HCT116 (cell line): ENCODE measurements around the gene PXDN. TPM values are rescaled to one million over a fixed set of nuclear protein-coding genes. Genes with fewer than 3 reads are reported as not detected.

Source experiments
- ATAC-seq: fragments of 200-7000 bp; cut with Tn5 transposase; 2 replicates; pipeline ENCODE4 v1.9.1; 2020; ENCODE audit warnings: mild to moderate bottlenecking, moderate library complexity
- BruUV-seq: library from RNA; stranded (reverse); fragments of 400-500 nt; replicated peaks from 2 replicates; lab custom pipeline; 2021; lab: Mats Ljungman, UMichigan
- CTCF ChIA-PET: fragments of 300-600 bp; sonication (Branson Sonifier 250); formaldehyde crosslinking; loops from one replicate; lab custom pipeline; 2021; ENCODE audit warnings: antibody characterized with exemption; lab: Charles Lee
- POLR2A ChIA-PET: fragments of 300-600, 350-600 bp; sonication (Branson Sonifier 250); formaldehyde crosslinking; loops from one replicate; lab custom pipeline; 2021; ENCODE audit warnings: antibody characterized with exemption; lab: Charles Lee
- RAD21 ChIA-PET, 2 experiments: fragments of 300-600 bp; sonication (Branson Sonifier 250); formaldehyde crosslinking; loops; one replicate each; lab custom pipeline; 2023; ENCODE audit warnings: low total read pairs in 2 of 2; ENCODE audit not compliant: uncharacterized antibody in 2 of 2, unreplicated experiment in 2 of 2, low non-redundant PET in 1 of 2; lab: Charles Lee
- DNase-seq: peaks from one replicate; pipeline ENCODE4 v3.0.0-alpha.2; 2010; ENCODE audit warnings: low read depth, low spot score
- H2AFZ ChIP-seq: fragments of 200-600 bp; shearing (Covaris generic), sonication (generic); 2 replicates; pipeline ENCODE4 v1.6.1; 2017; ENCODE audit warnings: low read depth, mixed run types, mixed read lengths, antibody characterized with exemption, low read length; ENCODE audit not compliant: poor library complexity, severe bottlenecking
- H3K27ac ChIP-seq: 2 replicates; pipeline ENCODE4 v1.5.1; 2012; ENCODE audit warnings: low read depth, low read length
- H3K27me3 ChIP-seq: fragments of 200-600 bp; sonication (generic); 2 replicates; pipeline ENCODE4 v1.6.1; 2016; ENCODE audit warnings: mixed run types, low read length, mixed read lengths; ENCODE audit not compliant: insufficient read depth
- H3K36me3 ChIP-seq, 2 experiments: fragments of 200-500 bp in 1 of 2; fragments of 200-600 bp in 1 of 2; sonication (Bioruptor generic) in 1 of 2; sonication (generic) in 1 of 2; 2 replicates each; pipeline versions ENCODE4 v1.5.1 to v1.6.1; 2014 to 2016; ENCODE audit warnings: low read length in 2 of 2, inconsistent platforms in 1 of 2, mixed read lengths in 1 of 2, mixed run types in 1 of 2; ENCODE audit not compliant: insufficient read depth in 2 of 2, control insufficient read depth in 1 of 2
- H3K4me1 ChIP-seq, 2 experiments: fragments of 200-600 bp in 1 of 2; sonication (generic) in 1 of 2; 2 replicates each; pipeline versions ENCODE4 v1.5.1 to v1.6.1; 2012 to 2017; ENCODE audit warnings: low read length in 2 of 2, inconsistent platforms in 1 of 2, mild to moderate bottlenecking in 1 of 2, mixed read lengths in 1 of 2, mixed run types in 1 of 2, moderate library complexity in 1 of 2; ENCODE audit not compliant: insufficient read depth in 2 of 2, control insufficient read depth in 1 of 2
- H3K4me2 ChIP-seq: fragments of 200-600 bp; sonication (generic); 2 replicates; pipeline ENCODE4 v1.6.1; 2017; ENCODE audit warnings: mixed run types, low read length, mixed read lengths
- H3K4me3 ChIP-seq, 2 experiments: fragments of 200-600 bp in 1 of 2; sonication (generic) in 1 of 2; replicated peaks in 1 of 2; 2 replicates each; pipeline ENCODE4 v1.5.1; 2011 to 2016; ENCODE audit warnings: low read length in 2 of 2, control low read depth in 1 of 2, low read depth in 1 of 2, mild to moderate bottlenecking in 1 of 2, mixed read lengths in 1 of 2, mixed run types in 1 of 2
- H3K79me2 ChIP-seq: fragments of 200-600 bp; sonication (generic); 2 replicates; pipeline ENCODE4 v1.6.1; 2017; ENCODE audit warnings: mild to moderate bottlenecking, mixed run types, low read length, moderate library complexity, mixed read lengths; ENCODE audit not compliant: insufficient read depth
- H3K9ac ChIP-seq: fragments of 200-600 bp; sonication (generic); 2 replicates; pipeline ENCODE4 v1.6.1; 2016; ENCODE audit warnings: low read length, mixed read lengths
- H3K9me2 ChIP-seq: fragments of 200-600 bp; sonication (generic), shearing (Covaris generic); 2 replicates; pipeline ENCODE4 v1.6.1; 2017; ENCODE audit warnings: mixed run types, mild to moderate bottlenecking, moderate library complexity; ENCODE audit not compliant: insufficient read depth
- H3K9me3 ChIP-seq, 2 experiments: fragments of 200-500 bp in 1 of 2; fragments of 200-600 bp in 1 of 2; sonication (Bioruptor generic) in 1 of 2; sonication (generic) in 1 of 2; 2 replicates each; pipeline ENCODE4 v1.6.1; 2014 to 2017; ENCODE audit warnings: low read length in 2 of 2, mixed read lengths in 2 of 2, inconsistent platforms in 1 of 2, low read depth in 1 of 2, mild to moderate bottlenecking in 1 of 2, mixed run types in 1 of 2, moderate library complexity in 1 of 2; ENCODE audit not compliant: control insufficient read depth in 1 of 2, insufficient read depth in 1 of 2
- H4K20me1 ChIP-seq: fragments of 200-600 bp; sonication (generic), shearing (Covaris generic); 2 replicates; pipeline ENCODE4 v1.6.1; 2017; ENCODE audit warnings: mixed run types, mild to moderate bottlenecking, moderate library complexity; ENCODE audit not compliant: insufficient read depth
- CBX3 ChIP-seq: IDR thresholded peaks from 2 replicates; pipeline ENCODE4 v1.6.1; 2012; ENCODE audit warnings: low read depth
- EGR1 ChIP-seq: IDR thresholded peaks from 2 replicates; pipeline ENCODE4 v1.6.1; 2012; ENCODE audit warnings: low read depth
- EZH2phosphoT487 ChIP-seq: fragments of 200-600 bp; IDR thresholded peaks from 2 replicates; pipeline ENCODE4 v1.6.1; 2018; ENCODE audit warnings: antibody characterized with exemption, borderline replicate concordance
- FOSL1 ChIP-seq: IDR thresholded peaks from 2 replicates; pipeline ENCODE4 v1.6.1; 2012; ENCODE audit warnings: low read depth
- JUND ChIP-seq: IDR thresholded peaks from 2 replicates; pipeline ENCODE4 v1.6.1; 2012
- POLR2A ChIP-seq: IDR thresholded peaks from 2 replicates; pipeline ENCODE4 v1.7.0; 2011; ENCODE audit warnings: borderline replicate concordance; ENCODE audit not compliant: insufficient read depth, insufficient read length; ENCODE audit errors: extremely low read depth
- RAD21 ChIP-seq: IDR thresholded peaks from 2 replicates; pipeline ENCODE4 v1.6.1; 2012; ENCODE audit warnings: low read depth, mild to moderate bottlenecking
- SIN3A ChIP-seq: IDR thresholded peaks from 2 replicates; pipeline ENCODE4 v1.6.1; 2012; ENCODE audit warnings: low read depth
- SRF ChIP-seq: IDR thresholded peaks from 2 replicates; pipeline ENCODE4 v1.6.1; 2012; ENCODE audit warnings: low read depth
- YY1 ChIP-seq: IDR thresholded peaks from 2 replicates; pipeline ENCODE4 v1.6.1; 2011; ENCODE audit warnings: low read length, low read depth, moderate library complexity, mild to moderate bottlenecking; ENCODE audit not compliant: insufficient replicate concordance; ENCODE audit errors: extremely low read depth
- ZFX ChIP-seq: fragments of 450-650 bp; IDR thresholded peaks from 2 replicates; pipeline ENCODE4 v1.6.1; 2017
- ZNF274 ChIP-seq: fragments of 200-500 bp; sonication (Bioruptor generic); IDR thresholded peaks from 2 replicates; pipeline ENCODE4 v1.6.1; 2014; ENCODE audit warnings: mild to moderate bottlenecking, low read depth, low read length, inconsistent platforms
- intact Hi-C: fragments of 100-400 bp; cut with micrococcal nuclease; formaldehyde crosslinking; loops from 2 replicates; pipeline ENCODE4 v1.10.0; 2022
- total RNA-seq: library from RNA; stranded (reverse); gene quantifications from one replicate; pipeline ENCODE4 v1.2.1, GENCODE V29; 2021; ENCODE audit not compliant: unreplicated experiment
- TF ChIP-seq, protein P1 (sequence below), 3 experiments: fragments of 200-600 bp in 1 of 3; sonication (generic) in 1 of 3; IDR thresholded peaks in 2 of 3; conservative IDR thresholded peaks in 1 of 3; 2 replicates each; pipeline ENCODE4 v1.5.1; 2012 to 2017; ENCODE audit warnings: low read depth in 2 of 3, low read length in 2 of 3, antibody characterized with exemption in 1 of 3, borderline replicate concordance in 1 of 3, control low read depth in 1 of 3, mild to moderate bottlenecking in 1 of 3, mixed read lengths in 1 of 3, mixed run types in 1 of 3, moderate library complexity in 1 of 3; ENCODE audit not compliant: insufficient read depth in 1 of 3
- TF ChIP-seq, protein P2 (sequence below): IDR thresholded peaks from 2 replicates; pipeline ENCODE4 v1.6.1; 2012
- TF ChIP-seq, protein P3 (sequence below): IDR thresholded peaks from 2 replicates; pipeline ENCODE4 v1.6.1; 2011; ENCODE audit warnings: mild to moderate bottlenecking, low read length, moderate library complexity; ENCODE audit not compliant: insufficient replicate concordance; ENCODE audit errors: extremely low read depth
- TF ChIP-seq, protein P4 (sequence below): IDR thresholded peaks from 2 replicates; pipeline ENCODE4 v1.6.1; 2012; ENCODE audit warnings: low read depth
- TF ChIP-seq, protein P5 (sequence below): IDR thresholded peaks from 2 replicates; pipeline ENCODE4 v1.6.1; 2012

Gene PXDN
- total RNA-seq, 1 experiment from 2014 or later: 10.7 TPM

DNA sequence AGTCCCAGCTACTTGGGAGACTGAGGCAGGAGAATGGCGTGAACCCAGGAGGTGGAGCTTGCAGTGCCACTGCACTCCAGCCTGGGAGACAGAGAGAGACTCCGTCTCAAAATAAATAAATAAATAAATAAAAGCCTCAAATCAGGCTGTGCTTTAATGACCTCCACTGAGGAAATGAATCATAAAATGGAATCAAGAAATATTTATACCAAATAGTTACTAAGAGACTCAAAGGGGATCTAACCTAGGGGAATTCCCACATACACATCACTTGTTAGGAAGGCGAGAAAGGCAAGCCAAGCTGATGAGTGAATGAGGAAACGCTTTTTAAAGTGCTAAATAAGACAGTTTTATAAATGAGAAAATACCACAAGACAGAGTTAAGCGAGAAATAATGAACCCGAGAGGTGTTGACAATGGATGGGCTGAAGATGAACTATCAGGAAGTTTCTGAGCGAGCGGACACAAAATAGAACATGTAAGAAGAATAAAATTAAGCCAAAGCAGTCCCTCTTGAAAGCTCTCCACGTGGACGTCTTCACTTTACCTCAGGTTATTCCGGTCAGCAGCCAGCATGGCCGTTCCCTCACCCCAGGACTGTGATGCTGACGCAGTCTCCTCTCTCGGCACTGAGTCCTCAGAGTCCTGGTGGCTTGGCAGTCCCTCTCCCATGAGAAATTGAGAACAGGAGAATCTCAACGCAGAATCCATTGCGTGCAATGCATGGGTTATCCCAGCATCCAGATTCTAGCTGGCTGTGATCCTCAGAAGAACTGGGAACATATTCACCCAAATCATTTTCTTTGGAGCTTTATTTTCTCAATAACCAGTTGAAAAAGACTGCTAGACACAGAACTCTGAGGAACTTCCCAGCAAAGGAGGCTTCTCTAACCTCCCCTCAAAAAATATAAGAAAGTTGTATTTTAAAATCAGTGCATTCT lies 22.3 kb downstream of the PXDN start:
- H3K79me2 ChIP-seq: no peaks in the 10 kb centered on the region
- H3K4me3 ChIP-seq: no peak overlapping the region
- no peak for ATAC-seq

More for the DNA sequence above, 22.3 kb downstream of the PXDN start:
- Histone ChIP-seq H4K20me1 (no peaks in the 10 kb centered on the region), H3K36me3 (no peaks in the 10 kb centered on the region), H3K27me3 (no peaks in the 10 kb centered on the region), H3K9ac (no peak overlapping the region), H3K9me2 (no peaks in the 10 kb centered on the region), H3K4me1 (no peaks in the 10 kb centered on the region), H2AFZ (no peak overlapping the region), H3K4me2 (no peak overlapping the region), H3K9me3 (no peaks in the 10 kb centered on the region), H3K27ac (no peak overlapping the region)
- RAD21 ChIA-PET: no interaction called here
- DNase-seq: no peak
- intact Hi-C loops: no loop called here
- TF ChIP-seq, protein P1, sequence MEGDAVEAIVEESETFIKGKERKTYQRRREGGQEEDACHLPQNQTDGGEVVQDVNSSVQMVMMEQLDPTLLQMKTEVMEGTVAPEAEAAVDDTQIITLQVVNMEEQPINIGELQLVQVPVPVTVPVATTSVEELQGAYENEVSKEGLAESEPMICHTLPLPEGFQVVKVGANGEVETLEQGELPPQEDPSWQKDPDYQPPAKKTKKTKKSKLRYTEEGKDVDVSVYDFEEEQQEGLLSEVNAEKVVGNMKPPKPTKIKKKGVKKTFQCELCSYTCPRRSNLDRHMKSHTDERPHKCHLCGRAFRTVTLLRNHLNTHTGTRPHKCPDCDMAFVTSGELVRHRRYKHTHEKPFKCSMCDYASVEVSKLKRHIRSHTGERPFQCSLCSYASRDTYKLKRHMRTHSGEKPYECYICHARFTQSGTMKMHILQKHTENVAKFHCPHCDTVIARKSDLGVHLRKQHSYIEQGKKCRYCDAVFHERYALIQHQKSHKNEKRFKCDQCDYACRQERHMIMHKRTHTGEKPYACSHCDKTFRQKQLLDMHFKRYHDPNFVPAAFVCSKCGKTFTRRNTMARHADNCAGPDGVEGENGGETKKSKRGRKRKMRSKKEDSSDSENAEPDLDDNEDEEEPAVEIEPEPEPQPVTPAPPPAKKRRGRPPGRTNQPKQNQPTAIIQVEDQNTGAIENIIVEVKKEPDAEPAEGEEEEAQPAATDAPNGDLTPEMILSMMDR (IDR thresholded peaks at IDR 0.05 in 2 of 3, conservative IDR thresholded peaks at IDR 0.05 in 1 of 3; ENCODE audit: borderline replicate concordance in 1 of 3, insufficient read depth in 1 of 3, low read depth in 2 of 3, low read length in 2 of 3): no peak
- TF ChIP-seq, protein P2, sequence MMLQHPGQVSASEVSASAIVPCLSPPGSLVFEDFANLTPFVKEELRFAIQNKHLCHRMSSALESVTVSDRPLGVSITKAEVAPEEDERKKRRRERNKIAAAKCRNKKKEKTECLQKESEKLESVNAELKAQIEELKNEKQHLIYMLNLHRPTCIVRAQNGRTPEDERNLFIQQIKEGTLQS: no peak
- TF ChIP-seq CBX3 (no peak), SIN3A (no peak), SRF (no peak), ZFX (no peak), JUND (no peak), FOSL1 (no peak), POLR2A (no peak), ZNF274 (no peak), EZH2phosphoT487 (no peak), RAD21 (no peak), EGR1 (no peak), YY1 (no peak)
- TF ChIP-seq, protein P3, sequence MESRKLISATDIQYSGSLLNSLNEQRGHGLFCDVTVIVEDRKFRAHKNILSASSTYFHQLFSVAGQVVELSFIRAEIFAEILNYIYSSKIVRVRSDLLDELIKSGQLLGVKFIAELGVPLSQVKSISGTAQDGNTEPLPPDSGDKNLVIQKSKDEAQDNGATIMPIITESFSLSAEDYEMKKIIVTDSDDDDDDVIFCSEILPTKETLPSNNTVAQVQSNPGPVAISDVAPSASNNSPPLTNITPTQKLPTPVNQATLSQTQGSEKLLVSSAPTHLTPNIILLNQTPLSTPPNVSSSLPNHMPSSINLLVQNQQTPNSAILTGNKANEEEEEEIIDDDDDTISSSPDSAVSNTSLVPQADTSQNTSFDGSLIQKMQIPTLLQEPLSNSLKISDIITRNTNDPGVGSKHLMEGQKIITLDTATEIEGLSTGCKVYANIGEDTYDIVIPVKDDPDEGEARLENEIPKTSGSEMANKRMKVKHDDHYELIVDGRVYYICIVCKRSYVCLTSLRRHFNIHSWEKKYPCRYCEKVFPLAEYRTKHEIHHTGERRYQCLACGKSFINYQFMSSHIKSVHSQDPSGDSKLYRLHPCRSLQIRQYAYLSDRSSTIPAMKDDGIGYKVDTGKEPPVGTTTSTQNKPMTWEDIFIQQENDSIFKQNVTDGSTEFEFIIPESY: no peak
- TF ChIP-seq, protein P4, sequence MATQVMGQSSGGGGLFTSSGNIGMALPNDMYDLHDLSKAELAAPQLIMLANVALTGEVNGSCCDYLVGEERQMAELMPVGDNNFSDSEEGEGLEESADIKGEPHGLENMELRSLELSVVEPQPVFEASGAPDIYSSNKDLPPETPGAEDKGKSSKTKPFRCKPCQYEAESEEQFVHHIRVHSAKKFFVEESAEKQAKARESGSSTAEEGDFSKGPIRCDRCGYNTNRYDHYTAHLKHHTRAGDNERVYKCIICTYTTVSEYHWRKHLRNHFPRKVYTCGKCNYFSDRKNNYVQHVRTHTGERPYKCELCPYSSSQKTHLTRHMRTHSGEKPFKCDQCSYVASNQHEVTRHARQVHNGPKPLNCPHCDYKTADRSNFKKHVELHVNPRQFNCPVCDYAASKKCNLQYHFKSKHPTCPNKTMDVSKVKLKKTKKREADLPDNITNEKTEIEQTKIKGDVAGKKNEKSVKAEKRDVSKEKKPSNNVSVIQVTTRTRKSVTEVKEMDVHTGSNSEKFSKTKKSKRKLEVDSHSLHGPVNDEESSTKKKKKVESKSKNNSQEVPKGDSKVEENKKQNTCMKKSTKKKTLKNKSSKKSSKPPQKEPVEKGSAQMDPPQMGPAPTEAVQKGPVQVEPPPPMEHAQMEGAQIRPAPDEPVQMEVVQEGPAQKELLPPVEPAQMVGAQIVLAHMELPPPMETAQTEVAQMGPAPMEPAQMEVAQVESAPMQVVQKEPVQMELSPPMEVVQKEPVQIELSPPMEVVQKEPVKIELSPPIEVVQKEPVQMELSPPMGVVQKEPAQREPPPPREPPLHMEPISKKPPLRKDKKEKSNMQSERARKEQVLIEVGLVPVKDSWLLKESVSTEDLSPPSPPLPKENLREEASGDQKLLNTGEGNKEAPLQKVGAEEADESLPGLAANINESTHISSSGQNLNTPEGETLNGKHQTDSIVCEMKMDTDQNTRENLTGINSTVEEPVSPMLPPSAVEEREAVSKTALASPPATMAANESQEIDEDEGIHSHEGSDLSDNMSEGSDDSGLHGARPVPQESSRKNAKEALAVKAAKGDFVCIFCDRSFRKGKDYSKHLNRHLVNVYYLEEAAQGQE: no peak
- TF ChIP-seq, protein P5, sequence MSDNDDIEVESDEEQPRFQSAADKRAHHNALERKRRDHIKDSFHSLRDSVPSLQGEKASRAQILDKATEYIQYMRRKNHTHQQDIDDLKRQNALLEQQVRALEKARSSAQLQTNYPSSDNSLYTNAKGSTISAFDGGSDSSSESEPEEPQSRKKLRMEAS: no peak
- BruUV-seq: no TSS peak
- POLR2A ChIA-PET: no interaction called here
- CTCF ChIA-PET: no interaction called here
